Left renal cortex interstitium (tissue), 4 donors: ENCODE data around the gene P2RX3. TPM values are rescaled to one million over a fixed set of nuclear protein-coding genes. Genes with fewer than 3 reads are reported as not detected.
"Not testable (repeated sequence)": the region's sequence is repeated elsewhere in the genome, so short reads cannot be mapped to it uniquely, and the experiment has no call there.

Experiments used
- DNase-seq, 4 donors: peaks; one replicate each; pipeline ENCODE4 v3.0.0-alpha.2; 2013; ENCODE audit warnings: low read depth in 4 of 4, low spot score in 2 of 4, missing footprints in 1 of 4
- polyA plus RNA-seq, 4 donors: library from polyadenylated mRNA; unstranded; fragments of 120-200 nt; gene quantifications; one replicate each; pipeline ENCODE4 v1.2.1, GENCODE V29; 2013; ENCODE audit not compliant: insufficient read length in 4 of 4

Gene P2RX3
- polyA plus RNA-seq, 4 donors = 0.46 to 0.85 (median 0.70) TPM

DNA sequence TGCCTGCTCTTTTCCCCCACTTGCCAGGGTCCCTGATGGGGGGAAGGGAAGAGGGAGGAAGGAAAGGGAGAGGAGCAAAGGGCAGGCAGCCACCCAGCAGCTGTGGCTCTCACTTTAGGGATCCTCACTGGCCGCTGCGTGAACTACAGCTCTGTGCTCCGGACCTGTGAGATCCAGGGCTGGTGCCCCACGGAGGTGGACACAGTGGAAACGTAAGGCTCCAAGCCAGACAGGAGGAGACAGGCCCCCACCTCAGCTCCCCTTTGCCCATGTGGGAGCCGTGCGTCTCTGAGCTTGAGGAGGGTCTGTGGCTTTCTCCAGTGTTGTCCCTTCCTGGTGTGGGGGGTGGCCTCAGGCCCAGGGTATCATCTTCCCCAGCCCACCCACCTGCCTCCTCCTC is 9.9 kb downstream of the P2RX3 start:
- no peak for DNase-seq

DNA sequence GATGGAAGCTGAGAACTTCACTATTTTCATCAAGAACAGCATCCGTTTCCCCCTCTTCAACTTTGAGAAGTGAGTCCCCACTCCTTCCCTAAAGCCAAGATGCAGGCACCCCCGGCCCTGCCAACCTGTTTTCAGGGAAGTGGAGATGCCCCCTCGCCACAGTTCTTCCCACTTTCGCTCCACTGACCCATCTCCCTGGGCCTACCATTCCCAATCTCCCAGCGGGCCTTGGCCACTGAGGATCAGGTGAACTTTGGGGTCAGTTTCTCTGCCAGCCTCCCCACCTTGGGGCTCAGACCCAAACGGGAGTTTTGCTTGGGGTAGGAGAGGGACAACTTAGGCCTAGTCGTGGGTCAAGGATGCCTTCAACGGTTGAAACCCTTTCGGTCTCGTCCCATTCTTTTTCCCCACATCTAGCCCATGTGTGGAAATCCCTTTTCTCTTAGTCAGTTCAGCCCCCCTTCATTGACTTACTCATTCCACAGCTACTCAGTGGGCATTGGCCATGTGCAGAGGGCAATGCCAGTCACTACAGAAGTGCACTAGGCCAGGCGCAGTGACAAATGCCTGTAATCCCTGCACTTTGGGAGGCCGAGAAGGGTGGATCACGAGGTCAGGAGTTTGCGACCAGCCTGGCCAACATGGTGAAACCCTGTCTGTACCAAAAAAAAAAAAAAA is 10.6 kb downstream of the P2RX3 start:
- no peak for DNase-seq

DNA sequence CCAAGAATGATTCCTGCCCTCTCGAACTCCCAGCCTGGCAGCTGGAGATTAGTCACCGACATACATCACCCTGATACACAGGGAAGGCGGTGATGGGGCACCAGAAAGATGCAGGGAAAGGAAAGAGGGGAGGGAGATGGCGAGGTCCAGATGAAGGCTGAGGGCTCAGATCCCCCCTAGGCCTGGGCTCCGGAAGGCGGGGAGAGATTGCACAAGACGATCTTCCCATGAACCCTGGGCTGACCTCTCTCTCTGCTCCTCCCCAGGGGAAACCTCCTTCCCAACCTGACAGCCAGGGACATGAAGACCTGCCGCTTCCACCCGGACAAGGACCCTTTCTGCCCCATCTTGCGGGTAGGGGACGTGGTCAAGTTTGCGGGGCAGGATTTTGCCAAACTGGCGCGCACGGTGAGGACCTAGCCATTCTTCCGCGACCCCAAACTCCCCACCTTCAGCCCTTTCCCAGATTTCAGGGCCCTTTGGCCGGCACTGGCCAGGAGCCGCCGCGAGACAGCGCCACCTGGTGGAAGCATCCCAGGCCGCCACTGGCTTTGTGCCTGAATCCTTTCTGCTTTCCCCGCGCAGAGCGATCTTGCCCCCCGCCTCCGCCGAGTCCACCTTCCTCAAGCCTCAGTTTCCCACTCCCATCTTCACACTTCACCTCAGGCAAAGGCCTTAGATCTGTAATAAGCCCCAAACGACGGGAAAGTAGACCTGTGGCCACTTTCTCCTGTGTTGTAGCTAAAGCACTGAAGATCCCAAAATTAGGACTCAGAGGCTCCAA is 11.5 kb downstream of the P2RX3 start:
- DNase-seq = no peak

DNA sequence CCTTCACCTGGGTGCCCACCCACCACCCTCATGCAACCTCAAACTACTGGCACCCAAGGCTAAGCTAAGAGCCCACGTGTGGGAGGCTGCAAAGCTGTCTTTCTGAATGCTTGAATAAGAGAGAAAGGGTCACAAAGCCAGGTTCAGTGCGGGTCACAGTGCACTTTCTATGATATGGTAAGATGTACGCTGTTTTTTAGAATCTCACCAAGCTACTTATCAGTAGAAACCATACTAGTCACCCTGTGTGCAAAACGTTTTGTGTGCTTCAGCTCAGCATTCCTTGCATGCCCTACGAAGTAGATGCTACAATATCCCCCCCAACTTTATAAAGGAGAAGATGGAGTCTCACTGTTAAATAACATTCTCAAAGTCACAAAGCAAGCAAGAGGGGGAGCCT is 14.9 kb downstream of the P2RX3 start:
- DNase-seq = no peak

DNA sequence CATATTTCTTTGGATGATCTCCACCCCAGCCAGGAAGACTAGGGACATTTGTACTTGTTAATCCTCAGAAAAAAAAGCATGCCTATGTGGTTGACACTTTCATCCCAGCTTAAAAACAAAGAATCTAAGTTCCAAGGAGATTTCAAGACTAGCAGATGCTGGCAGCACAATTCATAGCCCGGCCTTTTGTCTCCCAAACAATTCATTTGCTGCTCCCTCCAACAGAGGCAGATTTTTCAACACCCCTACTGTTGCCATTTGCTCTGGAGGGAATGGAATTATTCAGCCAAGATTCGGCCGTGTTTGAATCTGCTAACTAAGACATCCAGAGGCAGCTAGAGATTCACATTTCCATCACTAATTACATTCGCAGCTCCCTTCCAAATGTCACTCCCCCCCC is 15.3 kb downstream of the P2RX3 start:
- no peak for DNase-seq

DNA sequence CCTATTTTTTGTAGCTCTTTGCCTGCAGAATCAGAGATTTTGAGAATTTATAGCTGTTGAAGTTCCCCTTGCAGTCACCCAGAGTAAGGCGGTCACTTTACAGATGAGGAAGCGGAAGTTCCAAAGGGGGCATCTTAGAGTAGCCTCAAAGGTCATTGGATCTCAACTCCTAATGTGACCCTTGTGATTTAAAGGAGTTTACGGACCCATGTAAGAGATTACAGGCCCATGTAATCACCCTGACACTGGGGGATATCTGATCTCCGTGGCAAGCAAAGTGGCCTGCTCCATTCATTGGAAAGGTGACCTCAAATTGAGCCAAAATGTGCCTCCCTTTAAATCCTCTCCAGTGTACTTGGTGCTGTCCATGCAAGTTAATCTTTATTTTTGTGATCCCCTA is 15.7 kb downstream of the P2RX3 start:
- DNase-seq = no peak

DNA sequence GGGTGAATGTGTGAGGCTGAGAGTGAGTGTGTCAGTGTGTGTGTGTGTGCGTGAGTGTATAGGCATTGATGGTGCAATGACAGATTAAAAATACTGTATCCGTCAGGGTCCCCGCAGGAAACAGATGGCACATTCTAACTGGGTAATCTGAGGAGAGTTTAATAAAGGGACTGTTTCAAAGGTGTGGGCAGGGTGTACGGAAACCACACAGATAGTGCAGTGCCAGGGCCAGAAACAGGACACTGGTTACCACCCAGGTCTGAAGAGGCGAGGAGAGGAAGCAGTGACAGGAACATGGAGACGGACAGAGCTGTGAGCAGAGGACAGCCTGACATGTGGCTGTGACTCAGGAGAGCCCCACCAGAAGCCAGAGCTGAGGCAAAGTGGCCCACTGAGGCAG is 16.5 kb downstream of the P2RX3 start:
- DNase-seq = no peak

DNA sequence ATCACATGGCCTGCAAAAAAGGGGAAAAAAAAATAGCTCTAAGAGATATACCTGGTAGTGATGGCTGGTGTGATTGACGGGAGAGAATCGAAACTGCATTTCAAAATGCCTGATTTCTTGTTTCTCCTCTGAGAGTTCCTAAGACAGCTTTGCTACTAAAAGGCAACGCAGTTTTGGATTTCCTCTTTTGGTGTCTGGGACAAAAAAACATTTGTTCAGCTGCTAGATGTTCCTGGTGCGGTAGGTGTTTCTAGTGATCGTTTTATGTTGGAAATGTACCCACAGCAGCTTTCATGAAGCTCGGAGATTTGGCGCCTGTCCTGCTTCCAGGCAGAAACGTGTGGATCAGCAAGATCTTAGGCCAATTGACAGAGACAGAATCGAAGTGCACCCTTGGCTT is 18.1 kb downstream of the P2RX3 start:
- DNase-seq = no peak

DNA sequence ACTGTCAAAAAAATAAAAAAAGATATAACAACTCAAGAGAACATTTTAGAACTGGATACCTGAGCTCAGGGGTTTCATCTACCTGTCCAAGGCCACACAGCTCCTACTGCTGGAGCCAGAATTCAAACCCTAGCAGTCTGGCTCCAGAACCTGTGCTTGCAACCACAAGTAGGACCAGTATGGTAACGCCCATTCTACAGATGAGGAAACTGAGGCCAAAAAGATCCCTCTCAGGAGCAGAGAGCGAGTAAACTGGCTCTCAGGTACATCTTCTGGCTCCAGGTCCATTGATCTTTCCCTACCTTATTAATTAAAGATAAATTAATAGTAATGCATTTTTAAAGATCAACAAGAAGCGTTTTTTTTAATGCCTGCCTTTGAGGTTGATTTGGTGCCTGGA is 19.2 kb downstream of the P2RX3 start:
- DNase-seq = no peak

DNA sequence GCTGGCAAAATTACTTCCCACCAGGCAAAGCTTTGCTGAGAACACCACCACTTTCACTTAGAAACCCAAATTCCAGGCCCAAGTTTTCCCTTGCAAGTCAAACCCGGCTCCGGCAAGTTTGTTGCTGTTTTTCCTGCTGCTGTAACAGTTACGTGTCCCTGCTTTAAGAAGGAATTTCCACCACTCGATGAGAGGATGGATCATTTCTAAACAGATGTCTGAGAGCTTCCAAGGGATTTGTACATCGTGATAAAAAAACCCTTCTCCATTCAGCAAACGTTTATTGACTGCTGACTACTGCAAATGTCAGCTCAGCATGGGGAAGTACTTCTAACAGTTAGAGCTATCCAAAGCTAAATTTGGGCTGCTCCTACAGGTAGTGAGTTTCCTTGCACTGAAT is 19.7 kb downstream of the P2RX3 start:
- DNase-seq = no peak

DNA sequence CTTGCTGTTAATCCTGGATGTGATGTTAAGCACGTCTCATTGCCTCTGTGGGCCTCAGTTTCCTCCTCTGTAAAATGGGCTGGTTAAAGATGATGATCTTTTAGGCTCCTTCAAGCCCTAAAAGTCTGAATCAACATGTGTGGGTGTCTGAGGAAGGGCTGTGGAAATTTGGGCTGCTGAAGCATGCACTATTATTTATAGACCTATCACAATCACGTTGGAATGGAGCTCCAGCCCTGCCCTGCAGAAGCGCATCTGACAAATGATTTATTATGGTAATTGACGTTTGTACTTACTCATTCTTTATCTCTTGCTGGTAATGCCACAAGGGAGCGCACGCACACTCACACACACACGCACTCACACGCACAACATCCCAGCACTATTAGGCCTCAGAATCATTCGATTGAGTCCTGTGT is 20.4 kb downstream of the P2RX3 start:
- no peak for DNase-seq

DNA sequence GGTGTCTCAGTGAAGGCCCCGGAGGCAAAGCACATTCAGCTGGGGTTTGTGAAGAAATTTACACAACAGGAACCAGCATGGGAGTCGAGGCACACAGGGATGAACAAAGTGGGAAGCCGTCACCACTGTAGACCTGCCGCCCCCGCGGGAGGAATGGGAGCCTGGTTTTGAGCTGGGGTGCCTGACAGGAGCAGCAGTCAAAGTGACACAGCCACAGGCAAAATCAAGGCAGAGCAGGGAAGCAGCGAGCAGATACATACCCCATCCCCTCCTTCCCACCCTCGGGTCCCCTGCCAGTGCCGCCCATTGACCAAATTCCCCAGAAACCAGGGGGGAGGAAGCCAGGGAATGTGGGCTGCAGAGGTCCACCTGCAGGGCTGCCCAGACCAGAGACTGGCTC is 20.8 kb downstream of the P2RX3 start:
- no peak for DNase-seq

DNA sequence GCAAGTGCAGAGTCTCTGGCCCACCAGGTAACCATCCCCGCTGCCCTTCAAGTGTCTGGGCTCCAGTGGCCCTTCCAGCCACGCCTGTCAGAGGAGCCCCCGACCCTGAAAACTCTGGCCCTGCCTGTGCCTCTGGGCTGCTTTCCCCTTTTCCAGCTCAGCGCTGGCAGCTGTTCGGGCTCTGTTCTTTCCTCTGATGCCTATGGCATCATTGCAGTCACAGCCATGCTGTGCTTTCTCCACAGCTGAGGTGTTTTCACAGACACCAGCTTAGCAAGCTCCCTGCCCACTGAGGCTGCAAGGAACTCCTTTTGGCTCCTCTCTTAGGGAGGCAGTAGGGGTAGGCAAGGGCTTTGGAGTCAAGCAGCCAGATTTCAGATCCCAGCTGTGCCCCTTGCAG is 21.2 kb downstream of the P2RX3 start:
- DNase-seq = no peak

DNA sequence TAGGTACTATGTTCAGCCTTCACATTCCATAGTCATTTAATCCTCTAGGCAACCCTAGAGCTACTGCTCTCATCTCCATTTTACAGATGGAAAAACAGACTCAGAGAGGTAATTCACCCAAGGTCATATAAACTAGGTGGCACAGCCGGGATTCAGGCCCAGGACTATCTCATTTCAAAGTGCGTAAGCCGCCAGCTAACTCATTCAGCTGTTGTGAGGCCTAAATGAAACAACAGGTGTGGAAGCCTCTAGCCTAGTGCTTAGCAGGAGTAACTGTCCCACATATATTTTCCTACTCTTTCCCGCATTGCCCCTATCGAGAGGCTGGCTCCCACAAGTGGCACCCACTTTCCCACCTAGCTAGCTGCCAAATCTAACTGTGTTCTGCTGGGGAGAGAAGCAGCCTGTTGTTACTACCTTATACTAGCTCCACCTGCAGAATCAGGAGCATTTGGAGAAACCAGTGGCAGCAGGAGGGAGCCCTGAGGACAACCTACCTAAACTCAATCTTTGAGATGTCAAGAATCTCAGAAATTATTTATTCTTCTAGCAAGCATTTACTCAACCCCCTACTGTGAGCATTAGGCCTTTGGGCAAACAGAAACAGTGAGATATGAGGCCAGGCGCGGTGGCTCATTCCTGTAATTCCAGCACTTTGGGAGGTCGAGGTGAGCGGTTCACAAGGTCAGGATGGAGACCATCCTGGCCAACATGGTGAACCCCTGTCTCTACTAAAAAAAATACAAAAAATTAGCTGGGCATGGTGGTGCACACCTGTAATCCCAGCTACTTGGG is 21.9 kb downstream of the P2RX3 start:
- DNase-seq = no peak

DNA sequence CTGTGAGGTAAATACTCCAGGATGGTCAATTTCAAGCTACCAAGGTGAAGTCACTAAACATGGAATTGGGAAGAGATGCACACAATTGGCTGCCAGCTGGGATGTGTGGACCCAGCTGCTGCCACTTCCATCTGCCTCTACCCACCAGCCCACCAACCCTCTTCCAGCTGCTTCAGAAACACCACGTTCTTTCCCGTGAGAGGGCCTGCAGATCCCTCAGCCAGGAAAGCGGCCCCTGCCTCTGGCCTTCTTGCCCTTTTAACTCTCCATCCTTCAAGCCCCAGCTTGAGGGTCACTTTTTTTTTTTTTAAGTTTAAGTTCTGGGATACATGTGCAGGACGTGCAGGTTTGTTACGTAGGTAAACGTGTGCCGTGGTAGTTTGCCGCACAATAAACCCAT is 22.8 kb downstream of the P2RX3 start:
- DNase-seq = no peak

DNA sequence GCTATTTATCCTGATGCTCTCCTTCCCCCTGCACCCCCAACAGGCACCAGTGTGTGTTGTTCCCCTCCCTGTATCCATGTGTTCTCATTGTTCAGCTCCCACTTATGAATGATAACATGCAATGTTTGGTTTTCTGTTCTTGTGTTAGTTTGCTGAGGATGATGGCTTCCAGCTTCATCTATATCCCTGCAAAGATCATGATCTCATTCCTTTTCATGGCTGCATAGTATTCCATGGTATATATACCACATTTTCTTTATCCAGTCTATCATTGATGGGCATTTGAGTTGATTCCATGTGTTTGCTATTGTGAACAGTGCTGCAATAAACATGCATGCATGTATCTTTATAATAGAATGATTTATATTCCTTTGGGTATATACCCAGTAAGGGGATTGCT is 23.3 kb downstream of the P2RX3 start:
- DNase-seq = not testable (repeated sequence)

DNA sequence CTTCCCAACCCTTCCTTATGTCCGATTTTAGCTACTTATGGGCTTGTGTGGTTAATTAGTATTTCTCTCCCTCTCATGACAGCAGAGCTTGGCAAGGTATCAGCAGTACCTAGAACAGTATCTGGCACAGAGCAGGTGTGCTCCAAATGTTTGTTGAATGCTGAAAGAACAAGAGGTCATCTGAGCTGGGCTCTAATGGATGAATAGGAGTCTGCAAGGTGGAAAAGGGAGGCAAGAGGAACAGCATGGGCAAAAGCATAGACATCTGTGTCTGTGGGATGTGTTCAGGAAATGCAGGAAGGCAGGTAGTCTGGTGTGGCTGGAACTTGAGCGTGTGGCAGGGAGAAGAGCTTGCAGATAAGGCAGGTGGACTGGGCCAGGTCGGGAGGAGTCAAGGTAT is 23.8 kb downstream of the P2RX3 start:
- no peak for DNase-seq

DNA sequence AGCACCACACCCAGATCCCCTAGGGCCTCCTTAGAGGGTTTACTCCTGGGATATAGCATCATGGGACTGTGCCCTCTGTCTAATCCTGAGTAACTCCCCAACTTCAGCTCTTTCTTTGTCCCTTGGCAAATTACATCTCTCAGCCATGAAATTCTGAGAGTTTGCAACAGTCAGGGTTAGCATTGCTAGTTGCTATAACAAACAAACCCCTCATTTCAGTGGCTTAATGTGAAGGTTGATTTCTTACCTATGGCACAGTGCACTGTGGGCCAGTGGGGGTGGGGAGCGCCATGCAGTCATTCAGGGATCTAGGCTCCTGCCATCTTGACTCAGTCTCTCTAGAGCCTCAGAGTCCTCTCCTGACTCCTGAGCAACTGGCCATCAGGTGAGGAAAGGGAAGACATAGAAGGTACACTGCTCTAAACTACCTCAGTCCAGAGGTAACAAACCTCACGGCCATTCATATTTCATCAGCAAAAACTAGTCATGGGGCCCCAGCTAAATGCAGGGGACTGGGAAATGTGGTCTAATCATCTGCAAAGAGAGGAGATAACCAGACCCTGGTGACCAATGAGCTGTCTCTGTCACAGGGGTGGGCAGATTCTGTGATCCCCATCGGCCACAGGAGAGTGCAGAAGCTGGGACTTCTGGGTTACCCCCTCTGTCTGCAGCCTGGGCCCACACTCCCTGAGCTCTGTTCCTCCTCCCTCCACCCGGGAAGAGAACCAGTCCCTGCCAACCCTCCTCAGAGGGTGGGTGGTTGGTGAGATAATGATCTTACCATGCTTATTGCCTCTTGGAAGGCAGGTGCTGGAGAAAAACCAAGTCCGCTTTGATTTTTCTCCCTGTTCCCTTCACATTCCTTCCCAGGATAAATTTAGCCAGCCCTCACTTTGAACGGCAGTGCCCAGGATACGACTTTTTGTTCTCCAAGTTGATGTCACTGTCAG is 25.3 kb downstream of the P2RX3 start:
- no peak for DNase-seq

DNA sequence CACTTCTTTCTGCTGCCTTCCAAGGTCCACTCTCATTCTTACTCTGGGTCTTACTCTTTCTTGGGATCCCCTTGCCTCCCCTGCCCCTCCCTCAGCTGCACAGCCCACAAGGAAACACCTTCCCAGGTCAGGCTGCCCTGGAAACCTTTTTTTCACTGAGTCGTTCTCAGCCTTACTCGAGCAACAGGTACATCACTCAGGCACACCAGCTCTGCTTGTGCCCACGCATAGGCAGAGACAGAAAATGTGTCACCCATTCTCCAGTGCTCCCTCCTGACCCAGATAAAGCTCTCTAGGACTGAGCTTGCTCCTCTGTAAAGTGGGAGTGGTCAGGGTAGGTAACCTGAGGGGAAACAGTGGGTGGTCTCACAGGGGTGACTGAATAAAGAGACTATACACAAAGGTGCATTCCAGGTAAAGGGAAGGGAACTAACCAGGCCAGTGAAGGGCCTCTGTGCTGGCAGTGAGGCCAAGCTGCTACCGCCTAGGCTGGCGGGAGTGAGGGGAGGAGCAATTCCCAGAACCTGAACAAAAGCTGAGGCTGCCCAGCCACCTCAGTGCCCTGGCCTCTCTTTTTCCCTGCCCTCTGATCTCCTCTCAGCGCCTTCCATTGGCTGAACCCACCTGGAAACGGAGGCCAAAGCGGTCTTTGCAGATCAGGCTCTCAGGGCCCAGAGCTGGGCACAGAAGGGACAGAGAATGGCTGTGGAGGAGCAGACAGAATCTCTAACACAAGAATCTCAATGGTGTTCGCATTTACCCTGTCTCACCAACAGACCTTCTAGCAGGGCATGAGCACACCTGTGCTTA is 26.9 kb downstream of the P2RX3 start:
- no peak for DNase-seq
